Panc1 (cell line): ENCODE data around the gene SLC43A1. TPM values are rescaled to one million over a fixed set of nuclear protein-coding genes. Genes with fewer than 3 reads are reported as not detected.

ENCODE experiments used
- ATAC-seq: fragments of 200-7000 bp; cut with Tn5 transposase; 2 replicates; pipeline ENCODE4 v1.9.1; 2020; ENCODE audit warnings: mild to moderate bottlenecking, moderate library complexity
- BruUV-seq: library from RNA; stranded (reverse); fragments of 400-500 nt; replicated peaks from 2 replicates; lab custom pipeline; 2021; lab: Mats Ljungman, UMichigan
- CTCF ChIA-PET: fragments of 300-600 bp; sonication (Branson Sonifier 250); formaldehyde crosslinking; loops from one replicate; lab custom pipeline; 2022; ENCODE audit warnings: antibody characterized with exemption; lab: Charles Lee
- POLR2A ChIA-PET: fragments of 300-600 bp; sonication (Branson Sonifier 250); formaldehyde crosslinking; loops from one replicate; lab custom pipeline; 2022; ENCODE audit warnings: antibody characterized with exemption; lab: Charles Lee
- DNase-seq: peaks from one replicate; pipeline ENCODE4 v3.0.0-alpha.2; 2010; ENCODE audit warnings: low read depth, low spot score
- H3K27ac ChIP-seq: 2 replicates; pipeline ENCODE4 v1.5.1; 2011; ENCODE audit warnings: mild to moderate bottlenecking, low read length, inconsistent platforms
- H3K27me3 ChIP-seq: fragments of 200-500 bp; sonication (Bioruptor generic); 2 replicates; pipeline ENCODE4 v1.6.0; 2014; ENCODE audit warnings: low read length, inconsistent platforms; ENCODE audit not compliant: control insufficient read depth, insufficient read depth
- H3K36me3 ChIP-seq: fragments of 200-500 bp; sonication (Bioruptor generic); 2 replicates; pipeline ENCODE4 v1.5.1; 2014; ENCODE audit warnings: inconsistent platforms, mild to moderate bottlenecking, low read length, moderate library complexity; ENCODE audit not compliant: control insufficient read depth, insufficient read depth
- H3K4me1 ChIP-seq: 2 replicates; pipeline ENCODE4 v1.5.1; 2011; ENCODE audit warnings: inconsistent platforms, mild to moderate bottlenecking, low read length, moderate library complexity; ENCODE audit not compliant: control insufficient read depth, insufficient read depth
- H3K4me3 ChIP-seq, 2 experiments: 2 replicates each; pipeline ENCODE4 v1.5.1; 2011 to 2012; ENCODE audit warnings: low read depth in 2 of 2, low read length in 2 of 2, mild to moderate bottlenecking in 2 of 2, inconsistent platforms in 1 of 2, moderate library complexity in 1 of 2
- H3K9me3 ChIP-seq: fragments of 200-500 bp; sonication (Bioruptor generic); 2 replicates; pipeline ENCODE4 v1.5.1; 2014; ENCODE audit warnings: low read depth, mild to moderate bottlenecking, inconsistent platforms, low read length, moderate library complexity; ENCODE audit not compliant: control insufficient read depth, insufficient read depth
- POLR2AphosphoS5 ChIP-seq: IDR thresholded peaks from 2 replicates; pipeline ENCODE4 v1.6.1; 2012; ENCODE audit warnings: mild to moderate bottlenecking, low read depth, low read length, moderate library complexity
- REST ChIP-seq, 2 experiments: IDR thresholded peaks; 2 replicates each; pipeline ENCODE4 v1.6.1; 2011 to 2012; ENCODE audit warnings: low read depth in 2 of 2, control low read depth in 1 of 2, low read length in 1 of 2, mild to moderate bottlenecking in 1 of 2, moderate library complexity in 1 of 2; ENCODE audit not compliant: insufficient read depth in 1 of 2
- SIN3A ChIP-seq: IDR thresholded peaks from 2 replicates; pipeline ENCODE4 v1.6.1; 2012; ENCODE audit warnings: low read depth, mild to moderate bottlenecking, low read length, moderate library complexity, borderline replicate concordance; ENCODE audit not compliant: insufficient read depth
- TCF7L2 ChIP-seq: IDR thresholded peaks from 2 replicates; pipeline ENCODE4 v1.6.1; 2011; ENCODE audit warnings: mild to moderate bottlenecking, low read depth, low read length, inconsistent platforms
- in situ Hi-C: cut with HindIII; loops from 2 replicates; pipeline ENCODE4 v1.10.0; 2016; ENCODE audit warnings: low sequenced_read_pairs, low pct_unique_long_range_greater_than_20kb
- intact Hi-C: fragments of 100-400 bp; cut with micrococcal nuclease; formaldehyde crosslinking; loops from one replicate; pipeline ENCODE4 v1.10.0; 2022; ENCODE audit not compliant: unreplicated experiment
- total RNA-seq: library from RNA; stranded (reverse); gene quantifications from one replicate; pipeline ENCODE4 v1.2.1, GENCODE V29; 2021; ENCODE audit not compliant: unreplicated experiment
- TF ChIP-seq, protein P1 (sequence below): fragments of 450-650 bp; IDR thresholded peaks from 2 replicates; pipeline ENCODE4 v1.5.1; 2017; ENCODE audit warnings: mild to moderate bottlenecking

SLC43A1 gene
- total RNA-seq, 1 experiment from 2014 or later, result 2.0 TPM

GRCh38 chr11:57502870-57503269 lies 12.6 kb downstream of the SLC43A1 start:
- ATAC-seq (no peak), DNase-seq (no peak)
- H3K27me3 ChIP-seq, result no peaks in the 10 kb centered on the region
- TF ChIP-seq TCF7L2, result no peak
- TF ChIP-seq POLR2AphosphoS5, result no peak
- TF ChIP-seq, protein P1, sequence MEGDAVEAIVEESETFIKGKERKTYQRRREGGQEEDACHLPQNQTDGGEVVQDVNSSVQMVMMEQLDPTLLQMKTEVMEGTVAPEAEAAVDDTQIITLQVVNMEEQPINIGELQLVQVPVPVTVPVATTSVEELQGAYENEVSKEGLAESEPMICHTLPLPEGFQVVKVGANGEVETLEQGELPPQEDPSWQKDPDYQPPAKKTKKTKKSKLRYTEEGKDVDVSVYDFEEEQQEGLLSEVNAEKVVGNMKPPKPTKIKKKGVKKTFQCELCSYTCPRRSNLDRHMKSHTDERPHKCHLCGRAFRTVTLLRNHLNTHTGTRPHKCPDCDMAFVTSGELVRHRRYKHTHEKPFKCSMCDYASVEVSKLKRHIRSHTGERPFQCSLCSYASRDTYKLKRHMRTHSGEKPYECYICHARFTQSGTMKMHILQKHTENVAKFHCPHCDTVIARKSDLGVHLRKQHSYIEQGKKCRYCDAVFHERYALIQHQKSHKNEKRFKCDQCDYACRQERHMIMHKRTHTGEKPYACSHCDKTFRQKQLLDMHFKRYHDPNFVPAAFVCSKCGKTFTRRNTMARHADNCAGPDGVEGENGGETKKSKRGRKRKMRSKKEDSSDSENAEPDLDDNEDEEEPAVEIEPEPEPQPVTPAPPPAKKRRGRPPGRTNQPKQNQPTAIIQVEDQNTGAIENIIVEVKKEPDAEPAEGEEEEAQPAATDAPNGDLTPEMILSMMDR, result no peak
- BruUV-seq, result no TSS peak
- ChIA-PET POLR2A (no interaction called here), CTCF (interaction anchor here (0.6 kb wide), 1 partner anchor 9 kb away, joined by 3 read pairs; no protein-coding TSS in a partner anchor)
- H3K9me3 ChIP-seq, result no peaks in the 10 kb centered on the region
- peaks cover 6% of the 10 kb centered on the region; the same call in 1 of the 2 replicates for H3K4me1 ChIP-seq
- H3K36me3 ChIP-seq, result no peaks in the 10 kb centered on the region
- no peak overlapping the region for H3K27ac ChIP-seq
- intact Hi-C loops (no loop called here), in situ Hi-C loops (no loop called here)
- H3K4me3 ChIP-seq, result no peak overlapping the region

- in situ Hi-C loops (no loop called here), intact Hi-C loops (no loop called here)
- TF ChIP-seq TCF7L2 (no peak), REST (IDR thresholded peaks at IDR 0.05; ENCODE audit: insufficient read depth in 1 of 2, low read depth in 2 of 2, low read length in 1 of 2) (no peak), SIN3A (no peak), POLR2AphosphoS5 (no peak)
- TF ChIP-seq, protein P1, result no peak
- Histone ChIP-seq H3K9me3 (no peaks in the 10 kb centered on the region), H3K27me3 (no peaks in the 10 kb centered on the region), H3K4me3 (no peak overlapping the region), H3K4me1 (peaks cover 6% of the 10 kb centered on the region; the same call in 1 of the 2 replicates), H3K27ac (no peak overlapping the region), H3K36me3 (no peaks in the 10 kb centered on the region)
- CTCF ChIA-PET, result interaction anchor here (0.6 kb wide), 1 partner anchor 9 kb away, joined by 4 read pairs; no protein-coding TSS in a partner anchor
- DNase-seq, result no peak
- POLR2A ChIA-PET, result no interaction called here
- no peak for ATAC-seq
- no TSS peak for BruUV-seq
Observed at GRCh38 chr11:57502376-57502775, 13.1 kb downstream of the SLC43A1 start.
